Hepatocyte (in vitro differentiated cells): ENCODE results near the gene PTX4.

Source experiments
- EZH2 ChIP-seq: fragments of 200-600 bp; sonication (generic); IDR thresholded peaks from 2 replicates; pipeline ENCODE4 v1.6.1; 2016; ENCODE audit warnings: antibody characterized with exemption, mild to moderate bottlenecking, borderline replicate concordance
- EZH2phosphoT487 ChIP-seq: fragments of 200-600 bp; sonication (generic); IDR thresholded peaks from one replicate; pipeline ENCODE4 v1.6.1; 2018; ENCODE audit warnings: antibody characterized with exemption, mild to moderate bottlenecking, low read depth, moderate library complexity; ENCODE audit not compliant: unreplicated experiment, severe bottlenecking
- TF ChIP-seq, protein P1 (sequence below): fragments of 200-600 bp; sonication (generic); IDR thresholded peaks from 2 replicates; pipeline ENCODE4 v1.5.1; 2016; ENCODE audit warnings: antibody characterized with exemption, mild to moderate bottlenecking; ENCODE audit not compliant: poor library complexity

DNA sequence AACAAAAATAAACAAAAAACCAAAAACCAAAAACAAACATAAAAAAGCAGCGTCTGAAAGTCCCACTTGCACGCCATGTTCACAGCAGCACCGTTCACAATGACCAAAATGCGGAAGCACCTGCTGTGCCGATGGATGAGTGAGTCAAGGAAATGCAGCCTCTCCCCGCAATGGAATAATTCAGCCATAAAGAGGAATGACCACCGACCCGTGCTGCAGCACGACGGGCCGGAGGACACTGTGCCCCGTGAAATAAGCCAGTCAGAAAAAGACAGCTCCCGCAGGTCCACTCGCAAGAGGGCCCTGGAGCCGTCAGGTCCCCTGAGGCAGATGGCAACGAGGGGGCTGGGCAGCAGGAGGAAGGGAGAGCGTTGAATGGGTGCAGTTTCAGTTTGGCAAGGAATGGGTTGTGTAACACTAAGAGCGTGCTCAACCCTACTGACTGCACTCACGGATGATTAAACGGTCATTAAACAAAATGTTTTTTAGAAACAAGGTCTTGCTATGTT lies 19.0 kb downstream of the PTX4 start:
- TF ChIP-seq, protein P1, sequence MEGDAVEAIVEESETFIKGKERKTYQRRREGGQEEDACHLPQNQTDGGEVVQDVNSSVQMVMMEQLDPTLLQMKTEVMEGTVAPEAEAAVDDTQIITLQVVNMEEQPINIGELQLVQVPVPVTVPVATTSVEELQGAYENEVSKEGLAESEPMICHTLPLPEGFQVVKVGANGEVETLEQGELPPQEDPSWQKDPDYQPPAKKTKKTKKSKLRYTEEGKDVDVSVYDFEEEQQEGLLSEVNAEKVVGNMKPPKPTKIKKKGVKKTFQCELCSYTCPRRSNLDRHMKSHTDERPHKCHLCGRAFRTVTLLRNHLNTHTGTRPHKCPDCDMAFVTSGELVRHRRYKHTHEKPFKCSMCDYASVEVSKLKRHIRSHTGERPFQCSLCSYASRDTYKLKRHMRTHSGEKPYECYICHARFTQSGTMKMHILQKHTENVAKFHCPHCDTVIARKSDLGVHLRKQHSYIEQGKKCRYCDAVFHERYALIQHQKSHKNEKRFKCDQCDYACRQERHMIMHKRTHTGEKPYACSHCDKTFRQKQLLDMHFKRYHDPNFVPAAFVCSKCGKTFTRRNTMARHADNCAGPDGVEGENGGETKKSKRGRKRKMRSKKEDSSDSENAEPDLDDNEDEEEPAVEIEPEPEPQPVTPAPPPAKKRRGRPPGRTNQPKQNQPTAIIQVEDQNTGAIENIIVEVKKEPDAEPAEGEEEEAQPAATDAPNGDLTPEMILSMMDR = no peak
- no peak for TF ChIP-seq EZH2
- TF ChIP-seq EZH2phosphoT487 = no peak
